Body of pancreas (tissue), 4 donors: ENCODE data around the gene HERC2. TPM values are rescaled to one million over a fixed set of nuclear protein-coding genes. Genes with fewer than 3 reads are reported as not detected.
A peak's percentile ranks its signal among the peaks of the same experiment; 100 is the strongest.
"Not testable (repeated sequence)": the region's sequence is repeated elsewhere in the genome, so short reads cannot be mapped to it uniquely, and the experiment has no call there.

Source experiments
- ATAC-seq: fragments of 150-250 bp; one replicate; pipeline ENCODE4 v1.9.1; 2016
- DNase-seq, 4 donors: peaks; one replicate each; pipeline ENCODE4 v3.0.0-alpha.2; 2019
- H3K27ac ChIP-seq, 4 donors: fragments of 200-600 bp; sonication (generic); 1 replicate in 3 of 4; 2 replicates in 1 of 4; pipeline versions ENCODE4 v1.5.1 to v1.6.1; 2016 to 2019; ENCODE audit warnings: mild to moderate bottlenecking in 1 of 4, mixed read lengths in 1 of 4, moderate library complexity in 1 of 4
- H3K27me3 ChIP-seq, 2 donors: fragments of 200-600 bp; sonication (generic); one replicate each; pipeline ENCODE4 v1.6.0; 2016; ENCODE audit warnings: mild to moderate bottlenecking in 1 of 2
- H3K36me3 ChIP-seq, 2 donors: fragments of 200-600 bp; sonication (generic); replicated peaks in 1 of 2; 2 replicates each; pipeline ENCODE4 v1.5.1; 2016; ENCODE audit warnings: low read depth in 2 of 2; ENCODE audit not compliant: insufficient read depth in 1 of 2
- H3K4me1 ChIP-seq: fragments of 200-600 bp; sonication (generic); one replicate; pipeline ENCODE4 v1.6.0; 2016
- H3K4me3 ChIP-seq, 2 donors: fragments of 200-600 bp; sonication (generic); 1 replicate in 1 of 2; 2 replicates in 1 of 2; pipeline ENCODE4 v1.5.1; 2016 to 2019
- H3K9me3 ChIP-seq, 3 donors: fragments of 200-600 bp; sonication (generic); 1 replicate in 2 of 3; 2 replicates in 1 of 3; pipeline ENCODE4 v1.5.1; 2016
- CTCF ChIP-seq, 7 experiments: fragments of 450-650 bp in 4 of 7; fragments of 200-600 bp in 3 of 7; sonication (generic) in 3 of 7; IDR thresholded peaks; one replicate each; pipeline ENCODE4 v1.5.1; 2016 to 2019; ENCODE audit warnings: antibody characterized with exemption in 7 of 7
- POLR2A ChIP-seq, 3 donors: fragments of 450-650 bp; IDR thresholded peaks; one replicate each; pipeline ENCODE4 v1.6.1; 2016; ENCODE audit warnings: antibody characterized with exemption in 3 of 3, mild to moderate bottlenecking in 2 of 3
- WGBS, 2 donors: methylation state at CpG; one replicate each; pipeline ENCODE4 v1.1.5; 2017; 5-methylcytosine and 5-hydroxymethylcytosine counted together
- intact Hi-C: fragments of 100-400 bp; cut with DNase I; formaldehyde crosslinking; loops from one replicate; pipeline ENCODE4 v1.15.1; 2023
- total RNA-seq, 2 donors: library from RNA; depleted of rRNA; stranded (reverse); fragments of >200 nt; gene quantifications; one replicate each; pipeline ENCODE4 v1.1.0, GENCODE V29; 2016

The HERC2 gene
- total RNA-seq, 2 donors from 2014 or later: 36.3 to 76.5 TPM

GRCh38 chr15:28228096-28228495 is 93.9 kb downstream of the HERC2 start:
- Histone ChIP-seq H3K4me1 (no peaks in the 10 kb centered on the region), H3K27me3 (no peaks in the 10 kb centered on the region), H3K9me3 (no peaks in the 10 kb centered on the region), H3K27ac (no peak overlapping the region), H3K36me3 (peaks cover 0 to 5% of the 10 kb centered on the region in 2 donors), H3K4me3 (no peak overlapping the region)
- 95 to 96% methylated on average over 18 of the region's 18 CpGs for WGBS, 2 donors
- no peak for TF ChIP-seq POLR2A (IDR thresholded peaks at IDR 0.05)
- no peak for TF ChIP-seq CTCF (IDR thresholded peaks at IDR 0.05)
- DNase-seq (no peak), ATAC-seq (no peak)
- intact Hi-C loops: no loop called here

GRCh38 chr15:28227303-28227702 is 94.7 kb downstream of the HERC2 start:
- H3K9me3 ChIP-seq, H3K4me1 ChIP-seq, intact Hi-C loops, H3K4me3 ChIP-seq, ATAC-seq, H3K27me3 ChIP-seq, H3K27ac ChIP-seq, H3K36me3 ChIP-seq: not testable (repeated sequence)
- peak in 2 of 4 donors; percentile 15 to 31 for DNase-seq
- peak in 3 of 7 experiments; percentile 14 to 39 (median 28) for TF ChIP-seq CTCF (IDR thresholded peaks at IDR 0.05)
- WGBS, 2 donors: 57 to 62% methylated on average over 1 of the region's 1 CpG

- H3K9me3 ChIP-seq, H3K27ac ChIP-seq, H3K27me3 ChIP-seq, intact Hi-C loops, DNase-seq, H3K4me1 ChIP-seq, H3K4me3 ChIP-seq, ATAC-seq, H3K36me3 ChIP-seq: not testable (repeated sequence)
- 82 to 93% methylated on average over 7 of the region's 7 CpGs for WGBS, 2 donors
These were observed 99.4 kb downstream of the HERC2 start for GRCh38 chr15:28222612-28223011.

GRCh38 chr15:28221696-28222095 is 100.3 kb downstream of the HERC2 start:
- H3K27ac ChIP-seq, H3K27me3 ChIP-seq, H3K9me3 ChIP-seq, H3K4me3 ChIP-seq, DNase-seq, H3K4me1 ChIP-seq, ATAC-seq, H3K36me3 ChIP-seq, intact Hi-C loops: not testable (repeated sequence)
- 59 to 61% methylated on average over 3 to 4 of the region's 4 CpGs for WGBS, 2 donors

- H3K4me3 ChIP-seq: no peak overlapping the region
- H3K27me3 ChIP-seq: no peaks in the 10 kb centered on the region
- TF ChIP-seq CTCF (IDR thresholded peaks at IDR 0.05): no peak
- TF ChIP-seq POLR2A (IDR thresholded peaks at IDR 0.05): no peak
- WGBS, 2 donors: 96 to 100% methylated on average over 4 to 10 of the region's 10 CpGs
- no peak overlapping the region for H3K27ac ChIP-seq
- peaks cover 6 to 13% of the 10 kb centered on the region in 2 donors for H3K36me3 ChIP-seq
- no peaks in the 10 kb centered on the region for H3K4me1 ChIP-seq
- no peak for ATAC-seq
- H3K9me3 ChIP-seq: no peaks in the 10 kb centered on the region
- DNase-seq: no peak
- intact Hi-C loops: no loop called here
These were observed 102.9 kb downstream of the HERC2 start for GRCh38 chr15:28219116-28219515.

- H3K36me3 ChIP-seq: peaks cover 6 to 15% of the 10 kb centered on the region in 2 donors
- H3K27me3 ChIP-seq, intact Hi-C loops: not testable (repeated sequence)
These were observed 104.9 kb downstream of the HERC2 start for GRCh38 chr15:28216946-28217546.

GRCh38 chr15:28215521-28215920 is 106.5 kb downstream of the HERC2 start:
- ATAC-seq, H3K9me3 ChIP-seq, H3K4me1 ChIP-seq, DNase-seq, intact Hi-C loops, H3K4me3 ChIP-seq, H3K27me3 ChIP-seq, H3K27ac ChIP-seq: not testable (repeated sequence)
- peaks cover 6 to 15% of the 10 kb centered on the region in 2 donors for H3K36me3 ChIP-seq
- WGBS, 2 donors: 89 to 97% methylated on average over 9 to 12 of the region's 14 CpGs

More at GRCh38 chr15:28216946-28217546, 104.9 kb downstream of the HERC2 start:
- ATAC-seq, H3K4me3 ChIP-seq, DNase-seq, H3K4me1 ChIP-seq, H3K27ac ChIP-seq, H3K9me3 ChIP-seq: not testable (repeated sequence)
- 95% methylated on average over 14 of the region's 14 CpGs for WGBS, 2 donors

- H3K27ac ChIP-seq, H3K4me1 ChIP-seq, H3K4me3 ChIP-seq, intact Hi-C loops, ATAC-seq, H3K27me3 ChIP-seq, H3K9me3 ChIP-seq, DNase-seq: not testable (repeated sequence)
- H3K36me3 ChIP-seq: peaks cover 1 to 15% of the 10 kb centered on the region in 2 donors
- 92 to 93% methylated on average over 16 to 39 of the region's 39 CpGs for WGBS, 2 donors
These were observed 107.8 kb downstream of the HERC2 start for GRCh38 chr15:28214006-28214790.

- H3K9me3 ChIP-seq, H3K4me1 ChIP-seq, DNase-seq, H3K27me3 ChIP-seq, H3K4me3 ChIP-seq, H3K27ac ChIP-seq, intact Hi-C loops, ATAC-seq: not testable (repeated sequence)
- H3K36me3 ChIP-seq: peaks cover 0 to 13% of the 10 kb centered on the region in 2 donors
- 93% methylated on average over 5 of the region's 8 CpGs; no CpG with 5 or more reads in 1 of the 2 donors for WGBS, 2 donors
These were observed 108.6 kb downstream of the HERC2 start for GRCh38 chr15:28213393-28213792.
